GM12878 (cell line): ENCODE measurements around the gene KAT14. TPM values are rescaled to one million over a fixed set of nuclear protein-coding genes. Genes with fewer than 3 reads are reported as not detected.

ENCODE experiments used
- ATAC-seq: fragments of 200-7000 bp; cut with Tn5 transposase; 3 replicates; pipeline ENCODE4 v1.9.1; 2020; ENCODE audit warnings: mild to moderate bottlenecking, moderate library complexity
- BruUV-seq: library from RNA; stranded (reverse); fragments of 400-500 nt; replicated peaks from 2 replicates; lab custom pipeline; 2021; lab: Mats Ljungman, UMichigan
- CTCF ChIA-PET: fragments of 300-600 bp; sonication (Branson Sonifier 250); formaldehyde crosslinking; extraction: SDS; loops from one replicate; lab custom pipeline; 2021; ENCODE audit warnings: inconsistent platforms; lab: Yijun Ruan, JAX
- POLR2A ChIA-PET: fragments of 350-600 bp; formaldehyde crosslinking; extraction: SDS; loops from one replicate; lab custom pipeline; 2021; ENCODE audit warnings: inconsistent platforms; lab: Charles Lee
- RAD21 ChIA-PET: fragments of 300-600 bp; sonication (Branson Sonifier 250); formaldehyde crosslinking; loops from one replicate; lab custom pipeline; 2023; ENCODE audit warnings: antibody characterized with exemption; ENCODE audit not compliant: unreplicated experiment; lab: Charles Lee
- SMC1A ChIA-PET: fragments of 300-600 bp; sonication (Branson Sonifier 250); formaldehyde crosslinking; loops from one replicate; lab custom pipeline; 2023; ENCODE audit not compliant: unreplicated experiment, uncharacterized antibody; lab: Charles Lee
- DNase-seq: peaks from one replicate; pipeline ENCODE4 v3.0.0-alpha.2; 2011; ENCODE audit warnings: low read depth, low spot score
- FAIRE-seq: peaks from 3 replicates; lab custom pipeline; 2011; peaks lifted over from hg19 to GRCh38; lab: Jason Lieb, UNC
- H2AFZ ChIP-seq: 2 replicates; pipeline ENCODE4 v1.6.0; 2011; ENCODE audit warnings: low read depth, low read length, control low read depth; ENCODE audit not compliant: control insufficient read depth
- H3K27ac ChIP-seq: 2 replicates; pipeline ENCODE4 v1.5.1; 2011; ENCODE audit warnings: control low read depth; ENCODE audit not compliant: control insufficient read depth, insufficient read depth
- H3K27me3 ChIP-seq, 2 experiments: replicated peaks in 1 of 2; 2 replicates each; pipeline versions ENCODE4 v1.6.0 to v1.6.1; 2011; ENCODE audit warnings: low read length in 1 of 2; ENCODE audit not compliant: control insufficient read depth in 2 of 2, insufficient read depth in 2 of 2
- H3K36me3 ChIP-seq, 2 experiments: 2 replicates each; pipeline ENCODE4 v1.5.1; 2011; ENCODE audit warnings: low read length in 1 of 2; ENCODE audit not compliant: control insufficient read depth in 2 of 2, insufficient read depth in 2 of 2
- H3K4me1 ChIP-seq: 2 replicates; pipeline ENCODE4 v1.6.1; 2011; ENCODE audit warnings: mild to moderate bottlenecking, low read length, moderate library complexity, mixed read lengths; ENCODE audit not compliant: control insufficient read depth, insufficient read depth
- H3K4me2 ChIP-seq: 2 replicates; pipeline ENCODE4 v1.6.0; 2011; ENCODE audit warnings: control low read depth; ENCODE audit not compliant: control insufficient read depth, insufficient read depth
- H3K4me3 ChIP-seq: fragments of 200-600 bp; sonication (generic); 2 replicates; pipeline ENCODE4 v1.5.1; 2016
- H3K79me2 ChIP-seq: 2 replicates; pipeline ENCODE4 v1.6.0; 2011; ENCODE audit warnings: low read length; ENCODE audit not compliant: control insufficient read depth, insufficient read depth
- H3K9ac ChIP-seq: 2 replicates; pipeline ENCODE4 v1.8.0; 2011; ENCODE audit warnings: low read length, control low read depth, mixed read lengths; ENCODE audit not compliant: control insufficient read depth, insufficient read depth
- H3K9me3 ChIP-seq: replicated peaks from 3 replicates; pipeline ENCODE4 v1.5.1; 2011; ENCODE audit warnings: mild to moderate bottlenecking, low read length; ENCODE audit not compliant: control insufficient read depth, insufficient read depth
- H4K20me1 ChIP-seq: 2 replicates; pipeline ENCODE4 v1.6.0; 2011; ENCODE audit not compliant: control insufficient read depth, insufficient read depth
- BCLAF1 ChIP-seq: fragments of 450-650 bp; IDR thresholded peaks from 2 replicates; pipeline ENCODE4 v1.6.1; 2017; ENCODE audit warnings: antibody characterized with exemption, mild to moderate bottlenecking, moderate library complexity
- BHLHE40 ChIP-seq, 2 experiments: fragments of 450-650 bp in 1 of 2; IDR thresholded peaks; 2 replicates each; pipeline ENCODE4 v1.6.1; 2011 to 2017; ENCODE audit warnings: low read depth in 2 of 2, borderline replicate concordance in 1 of 2, improper control_type of control experiment in 1 of 2, low read length in 1 of 2, mild to moderate bottlenecking in 1 of 2
- BRCA1 ChIP-seq: IDR thresholded peaks from 2 replicates; pipeline ENCODE4 v1.6.1; 2011; ENCODE audit warnings: low read depth, low read length, improper control_type of control experiment
- CREM ChIP-seq: IDR thresholded peaks from 2 replicates; pipeline ENCODE4 v1.6.1; 2014; ENCODE audit warnings: antibody characterized with exemption, low read depth
- GATAD2B ChIP-seq: fragments of 450-650 bp; conservative IDR thresholded peaks from 2 replicates; pipeline ENCODE4 v1.6.1; 2017; ENCODE audit warnings: low read depth, mild to moderate bottlenecking, moderate library complexity
- JUND ChIP-seq: IDR thresholded peaks from 2 replicates; pipeline ENCODE4 v1.6.1; 2012; ENCODE audit warnings: low read depth, mild to moderate bottlenecking, low read length, improper control_type of control experiment, moderate library complexity
- MYC ChIP-seq: IDR thresholded peaks from 2 replicates; pipeline ENCODE4 v1.6.1; 2011; ENCODE audit warnings: mild to moderate bottlenecking, low read length, moderate library complexity, inconsistent platforms; ENCODE audit not compliant: insufficient read depth, insufficient replicate concordance, insufficient read length, severe bottlenecking
- NFXL1 ChIP-seq: fragments of 450-650 bp; IDR thresholded peaks from 2 replicates; pipeline ENCODE4 v1.6.1; 2017; ENCODE audit warnings: antibody characterized with exemption, mild to moderate bottlenecking, borderline replicate concordance
- YBX1 ChIP-seq: fragments of 450-650 bp; IDR thresholded peaks from 2 replicates; pipeline ENCODE4 v1.6.1; 2016; ENCODE audit warnings: antibody characterized with exemption
- ZNF24 ChIP-seq: fragments of 450-650 bp; IDR thresholded peaks from 2 replicates; pipeline ENCODE4 v1.6.1; 2017; ENCODE audit warnings: antibody characterized with exemption, mild to moderate bottlenecking
- WGBS: methylation state at CpG from one replicate; pipeline ENCODE4 v1.1.6; 2016; ENCODE audit warnings: low lambda C conversion rate; ENCODE audit not compliant: insufficient replicate concordance, insufficient coverage; ENCODE audit errors: missing lambda C conversion rate; 5-methylcytosine and 5-hydroxymethylcytosine counted together
- in situ Hi-C: fragments of 300-500 bp; cut with MboI; formaldehyde crosslinking; loops from 9 replicates; pipeline ENCODE4 v1.14.3; 2018; ENCODE audit warnings: mixed read lengths
- intact Hi-C: fragments of 100-400 bp; cut with micrococcal nuclease; formaldehyde crosslinking; loops from one replicate; pipeline ENCODE4 v1.14.2; 2022; ENCODE audit not compliant: unreplicated experiment
- polyA plus RNA-seq, 11 experiments: library from polyadenylated mRNA; depleted of rRNA in 4 of 11; unstranded in 6 of 11; stranded (reverse) in 5 of 11; fragments of >200 nt; fragmentation: Nextera tagmentation in 4 of 11; fragmentation: Illumina TruSeq in 1 of 11; extraction: Ambion mirVana in 4 of 11; extraction: Trizol in 1 of 11; gene quantifications; 1 replicate in 1 of 11; 2 replicates in 10 of 11; pipeline versions ENCODE4 v1.2.1 to v1.2.3, GENCODE V29; 2011 to 2016; ENCODE audit warnings: inconsistent platforms in 2 of 11, missing spikeins in 2 of 11, low read depth in 1 of 11
- total RNA-seq, 4 experiments: library from RNA; depleted of rRNA in 3 of 4; stranded (reverse); fragments of >200 nt in 3 of 4; fragmentation: Illumina TruSeq in 1 of 4; extraction: Trizol in 1 of 4; gene quantifications; 2 replicates each; pipeline versions ENCODE4 v1.2.1 to v1.2.3, GENCODE V29; 2013 to 2021
- TF ChIP-seq, protein P1 (sequence below): fragments of 450-650 bp; formaldehyde crosslinking; IDR thresholded peaks from 2 replicates; pipeline ENCODE4 v1.4.0; 2022; ENCODE audit warnings: mild to moderate bottlenecking, moderate library complexity

KAT14 gene
- total and polyA plus RNA-seq, 10 of the 15 experiments (the other 5 are each of a cell fraction or from before 2014, with no cell fraction given): 4.0 to 19.9 (median 13.9) TPM

- no peak overlapping the region for H3K4me3 ChIP-seq
- no TSS peak for BruUV-seq
- intact Hi-C loops (no loop called here), in situ Hi-C loops (no loop called here)
- ATAC-seq: no peak
- DNase-seq: no peak
- H4K20me1 ChIP-seq: no peaks in the 10 kb centered on the region
- ChIA-PET CTCF (no interaction called here), RAD21 (no interaction called here), POLR2A (no interaction called here), SMC1A (no interaction called here)
- 68% methylated on average over 10 of the region's 10 CpGs for WGBS
- no peak overlapping the region for H3K4me2 ChIP-seq
- H3K9me3 ChIP-seq: no peaks in the 10 kb centered on the region
- FAIRE-seq: no peak
- no peaks in the 10 kb centered on the region for H3K36me3 ChIP-seq
- H3K79me2 ChIP-seq: no peaks in the 10 kb centered on the region
- no peak overlapping the region for H3K9ac ChIP-seq
- no peak overlapping the region for H3K27ac ChIP-seq
- no peaks in the 10 kb centered on the region for H3K4me1 ChIP-seq
- H3K27me3 ChIP-seq: no peaks in the 10 kb centered on the region; a peak in 1 of 4 replicates
- H2AFZ ChIP-seq: no peak overlapping the region
- TF ChIP-seq BHLHE40 (IDR thresholded peaks at IDR 0.05; ENCODE audit: borderline replicate concordance in 1 of 2, low read depth in 2 of 2, low read length in 1 of 2) (no peak), ZNF24 (no peak)
Measured at GRCh38 chr20:18090477-18090876, 47.2 kb upstream of the KAT14 start.

DNA sequence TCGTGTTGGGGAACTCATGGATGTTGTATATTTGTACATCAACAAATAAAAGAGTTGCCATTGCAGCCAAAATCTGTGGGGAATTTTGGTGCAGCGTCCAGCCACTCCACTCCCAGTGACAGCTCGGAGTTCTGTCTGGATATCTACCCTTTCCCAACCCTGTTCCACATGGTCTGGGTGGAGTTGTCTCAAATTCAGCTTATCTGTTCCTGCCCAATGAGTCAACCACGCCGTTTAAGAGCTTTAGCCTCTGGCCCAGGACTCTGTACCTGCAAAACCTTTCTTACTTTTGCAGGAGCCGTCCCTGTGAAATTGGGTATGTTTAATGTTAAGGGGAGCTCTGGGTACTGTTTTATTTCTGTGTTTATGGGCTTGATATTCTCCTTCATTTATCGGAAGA is 46.0 kb upstream of the KAT14 start:
- intact Hi-C loops: no loop called here
- no peaks in the 10 kb centered on the region for H3K79me2 ChIP-seq
- H3K4me3 ChIP-seq: no peak overlapping the region
- no TSS peak for BruUV-seq
- 21% methylated on average over 7 of the region's 7 CpGs for WGBS
- H3K4me2 ChIP-seq: no peak overlapping the region
- H3K36me3 ChIP-seq: no peaks in the 10 kb centered on the region
- FAIRE-seq (no peak), ATAC-seq (no peak), DNase-seq (no peak)
- H3K9ac ChIP-seq: no peak overlapping the region
- no peaks in the 10 kb centered on the region for H4K20me1 ChIP-seq
- no peaks in the 10 kb centered on the region for H3K9me3 ChIP-seq
- SMC1A ChIA-PET: no interaction called here
- RAD21 ChIA-PET: no interaction called here
- POLR2A ChIA-PET: interaction anchor here (0.6 kb wide), 1 partner anchor 43 kb away, joined by 3 read pairs; no protein-coding TSS in a partner anchor
- H2AFZ ChIP-seq: no peak overlapping the region
- H3K4me1 ChIP-seq: no peaks in the 10 kb centered on the region
- H3K27me3 ChIP-seq: no peaks in the 10 kb centered on the region; a peak in 1 of 4 replicates
- in situ Hi-C loops: no loop called here
- CTCF ChIA-PET: no interaction called here
- H3K27ac ChIP-seq: no peak overlapping the region
- no peak for TF ChIP-seq CREM
- TF ChIP-seq MYC: no peak
- no peak for TF ChIP-seq NFXL1
- no peak for TF ChIP-seq BCLAF1
- TF ChIP-seq GATAD2B: no peak
- TF ChIP-seq JUND: no peak
- TF ChIP-seq, protein P1, sequence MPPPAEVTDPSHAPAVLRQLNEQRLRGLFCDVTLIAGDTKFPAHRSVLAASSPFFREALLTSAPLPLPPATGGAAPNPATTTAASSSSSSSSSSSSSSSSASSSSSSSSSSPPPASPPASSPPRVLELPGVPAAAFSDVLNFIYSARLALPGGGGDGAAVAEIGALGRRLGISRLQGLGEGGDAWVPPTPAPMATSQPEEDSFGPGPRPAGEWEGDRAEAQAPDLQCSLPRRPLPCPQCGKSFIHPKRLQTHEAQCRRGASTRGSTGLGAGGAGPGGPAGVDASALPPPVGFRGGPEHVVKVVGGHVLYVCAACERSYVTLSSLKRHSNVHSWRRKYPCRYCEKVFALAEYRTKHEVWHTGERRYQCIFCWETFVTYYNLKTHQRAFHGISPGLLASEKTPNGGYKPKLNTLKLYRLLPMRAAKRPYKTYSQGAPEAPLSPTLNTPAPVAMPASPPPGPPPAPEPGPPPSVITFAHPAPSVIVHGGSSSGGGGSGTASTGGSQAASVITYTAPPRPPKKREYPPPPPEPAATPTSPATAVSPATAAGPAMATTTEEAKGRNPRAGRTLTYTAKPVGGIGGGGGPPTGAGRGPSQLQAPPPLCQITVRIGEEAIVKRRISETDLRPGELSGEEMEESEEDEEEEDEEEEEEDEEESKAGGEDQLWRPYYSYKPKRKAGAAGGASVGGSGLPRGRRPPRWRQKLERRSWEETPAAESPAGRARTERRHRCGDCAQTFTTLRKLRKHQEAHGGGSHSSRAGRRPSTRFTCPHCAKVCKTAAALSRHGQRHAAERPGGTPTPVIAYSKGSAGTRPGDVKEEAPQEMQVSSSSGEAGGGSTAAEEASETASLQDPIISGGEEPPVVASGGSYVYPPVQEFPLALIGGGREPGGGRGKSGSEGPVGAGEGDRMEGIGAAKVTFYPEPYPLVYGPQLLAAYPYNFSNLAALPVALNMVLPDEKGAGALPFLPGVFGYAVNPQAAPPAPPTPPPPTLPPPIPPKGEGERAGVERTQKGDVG (CRISPR knock-in tag): no peak
- TF ChIP-seq YBX1: no peak
- no peak for TF ChIP-seq BRCA1
